ENCODE data around the gene KLHL3. TPM values are rescaled to one million over a fixed set of nuclear protein-coding genes. Genes with fewer than 3 reads are reported as not detected.

The KLHL3 gene
- total RNA-seq, 1 experiment from 2014 or later, result 2.9 TPM

- Histone ChIP-seq H3K27me3 (ENCODE audit: low read length) (no peaks in the 10 kb centered on the region), H3K9me3 (ENCODE audit: low read length) (no peaks in the 10 kb centered on the region), H3F3A (ENCODE audit: low read length, unreplicated experiment) (no peaks in the 10 kb centered on the region), H3K4me3 (ENCODE audit: low read length) (no peak overlapping the region), H2AFZ (ENCODE audit: low read length) (no peak overlapping the region), H3K36me3 (ENCODE audit: low read depth, low read length) (no peaks in the 10 kb centered on the region), H3K79me2 (ENCODE audit: low read length) (no peaks in the 10 kb centered on the region), H3K4me2 (ENCODE audit: low read length) (no peak overlapping the region), H3K27ac (ENCODE audit: low read length) (no peak overlapping the region), H4K20me1 (ENCODE audit: low read length) (no peaks in the 10 kb centered on the region), H3K9me2 (replicated peaks; ENCODE audit: low read length) (no peaks in the 10 kb centered on the region), H3K9ac (ENCODE audit: low read length) (no peak overlapping the region), H3K4me1 (ENCODE audit: insufficient read depth, low read length) (no peaks in the 10 kb centered on the region; the same call in 1 of the 2 replicates)
- POLR2A ChIA-PET (ENCODE audit: unreplicated experiment), result no interaction called here
- BruUV-seq (replicated peaks), result no TSS peak
- no peak for ATAC-seq
- intact Hi-C loops (cut with micrococcal nuclease), result no loop called here
- no peak for TF ChIP-seq EZH2phosphoT487 (IDR thresholded peaks at IDR 0.05; ENCODE audit: borderline replicate concordance, low read length)
- no peak for TF ChIP-seq CTCF (conservative IDR thresholded peaks at IDR 0.05; ENCODE audit: low read depth, low read length)
- TF ChIP-seq EZH2 (IDR thresholded peaks at IDR 0.05; ENCODE audit: low read length, unreplicated experiment), result no peak
- CTCF ChIA-PET, result no interaction called here
- no peak for DNase-seq
Observed at GRCh38 chr5:137760294-137760693, 24.4 kb upstream of the KLHL3 start.

GRCh38 chr5:137758715-137759306 is 22.9 kb upstream of the KLHL3 start:
- Histone ChIP-seq H3K4me2 (ENCODE audit: low read length) (no peak overlapping the region), H3K9me2 (replicated peaks; ENCODE audit: low read length) (no peaks in the 10 kb centered on the region), H3K4me1 (ENCODE audit: insufficient read depth, low read length) (peaks cover 4% of the 10 kb centered on the region; the same call in 1 of the 2 replicates), H3K36me3 (ENCODE audit: low read depth, low read length) (no peaks in the 10 kb centered on the region), H3K4me3 (ENCODE audit: low read length) (no peak overlapping the region), H3K9ac (ENCODE audit: low read length) (no peak overlapping the region), H3K27me3 (ENCODE audit: low read length) (no peaks in the 10 kb centered on the region), H3K27ac (ENCODE audit: low read length) (no peak overlapping the region), H3K9me3 (ENCODE audit: low read length) (no peaks in the 10 kb centered on the region), H3F3A (ENCODE audit: low read length, unreplicated experiment) (no peaks in the 10 kb centered on the region), H4K20me1 (ENCODE audit: low read length) (no peaks in the 10 kb centered on the region), H2AFZ (ENCODE audit: low read length) (no peak overlapping the region), H3K79me2 (ENCODE audit: low read length) (peaks cover 4% of the 10 kb centered on the region)
- intact Hi-C loops (cut with micrococcal nuclease), result no loop called here
- ChIA-PET CTCF (no interaction called here), POLR2A (ENCODE audit: unreplicated experiment) (no interaction called here)
- no peak for ATAC-seq
- peak; percentile 28 for DNase-seq
- BruUV-seq (replicated peaks), result no TSS peak
- no peak for TF ChIP-seq CTCF (conservative IDR thresholded peaks at IDR 0.05; ENCODE audit: low read depth, low read length)
- TF ChIP-seq EZH2phosphoT487 (IDR thresholded peaks at IDR 0.05; ENCODE audit: borderline replicate concordance, low read length), result no peak

- Histone ChIP-seq H3K4me3 (ENCODE audit: low read length) (no peak overlapping the region), H3K9me3 (ENCODE audit: low read length) (no peaks in the 10 kb centered on the region), H3K9ac (ENCODE audit: low read length) (no peak overlapping the region), H2AFZ (ENCODE audit: low read length) (no peak overlapping the region), H3K27me3 (ENCODE audit: low read length) (no peaks in the 10 kb centered on the region), H4K20me1 (ENCODE audit: low read length) (0 out of 2 replicates have a peak, but pooled peaks cover under 1% of the 10 kb centered on the region), H3K9me2 (replicated peaks; ENCODE audit: low read length) (no peaks in the 10 kb centered on the region), H3K4me1 (ENCODE audit: insufficient read depth, low read length) (peaks cover 4% of the 10 kb centered on the region; the same call in 1 of the 2 replicates), H3K4me2 (ENCODE audit: low read length) (no peak overlapping the region), H3K79me2 (ENCODE audit: low read length) (peaks cover 10% of the 10 kb centered on the region), H3F3A (ENCODE audit: low read length, unreplicated experiment) (no peaks in the 10 kb centered on the region), H3K27ac (ENCODE audit: low read length) (no peak overlapping the region), H3K36me3 (ENCODE audit: low read depth, low read length) (no peaks in the 10 kb centered on the region)
- no TSS peak for BruUV-seq (replicated peaks)
- no peak for TF ChIP-seq EZH2phosphoT487 (IDR thresholded peaks at IDR 0.05; ENCODE audit: borderline replicate concordance, low read length)
- TF ChIP-seq EZH2 (IDR thresholded peaks at IDR 0.05; ENCODE audit: low read length, unreplicated experiment), result no peak
- no peak for TF ChIP-seq CTCF (conservative IDR thresholded peaks at IDR 0.05; ENCODE audit: low read depth, low read length)
- no peak for ATAC-seq
- intact Hi-C loops (cut with micrococcal nuclease), result no loop called here
- ChIA-PET CTCF (no interaction called here), POLR2A (ENCODE audit: unreplicated experiment) (no interaction called here)
- no peak for DNase-seq
Observed at GRCh38 chr5:137758121-137758520, 22.2 kb upstream of the KLHL3 start.

Measured in PC-3 (cell line).